Upper lobe of left lung (tissue), 6 donors: ENCODE data around the gene LRP11. TPM values are rescaled to one million over a fixed set of nuclear protein-coding genes. Genes with fewer than 3 reads are reported as not detected.

Source experiments
- ATAC-seq, 2 donors: fragments of 200-7000 bp; cut with Tn5 transposase; one replicate each; pipeline ENCODE4 v1.9.1; 2022; ENCODE audit warnings: mild to moderate bottlenecking in 2 of 2, moderate library complexity in 2 of 2; ENCODE audit not compliant: low FRiP score in 2 of 2
- DNase-seq, 2 donors: peaks; one replicate each; pipeline ENCODE4 v3.0.0-alpha.2; 2019 to 2020
- H3K27ac ChIP-seq, 4 donors: fragments of 200-600 bp; sonication (generic); one replicate each; pipeline ENCODE4 v1.5.1; 2016 to 2019
- H3K27me3 ChIP-seq, 4 donors: fragments of 200-600 bp; sonication (generic); one replicate each; pipeline ENCODE4 v1.5.1; 2017 to 2019
- H3K36me3 ChIP-seq, 4 donors: fragments of 200-600 bp; sonication (generic); one replicate each; pipeline ENCODE4 v1.5.1; 2016 to 2019
- H3K4me1 ChIP-seq, 4 donors: fragments of 200-600 bp; sonication (generic); one replicate each; pipeline ENCODE4 v1.5.1; 2018 to 2019
- H3K4me3 ChIP-seq, 4 donors: fragments of 200-600 bp; sonication (generic); one replicate each; pipeline ENCODE4 v1.5.1; 2017 to 2019; ENCODE audit warnings: mild to moderate bottlenecking in 2 of 4, moderate library complexity in 1 of 4
- H3K9me3 ChIP-seq, 4 donors: fragments of 200-600 bp; sonication (generic); one replicate each; pipeline ENCODE4 v1.5.1; 2018 to 2019
- CTCF ChIP-seq, 6 experiments: fragments of 450-650 bp in 4 of 6; fragments of 200-600 bp in 2 of 6; sonication (generic) in 2 of 6; IDR thresholded peaks; one replicate each; pipeline ENCODE4 v1.5.1; 2016 to 2019; ENCODE audit warnings: antibody characterized with exemption in 6 of 6
- EP300 ChIP-seq, 4 donors: sonication (generic); formaldehyde crosslinking; IDR thresholded peaks; one replicate each; pipeline ENCODE4 v1.5.1; 2017; ENCODE audit warnings: antibody characterized with exemption in 4 of 4, control low read depth in 2 of 4
- POLR2A ChIP-seq, 4 donors: fragments of 450-650 bp; IDR thresholded peaks; one replicate each; pipeline ENCODE4 v1.5.1; 2016 to 2017; ENCODE audit warnings: antibody characterized with exemption in 4 of 4, mild to moderate bottlenecking in 2 of 4
- POLR2AphosphoS5 ChIP-seq, 2 donors: sonication (generic); formaldehyde crosslinking; IDR thresholded peaks; one replicate each; pipeline ENCODE4 v1.5.1; 2017; ENCODE audit warnings: antibody characterized with exemption in 2 of 2
- WGBS, 2 donors: methylation state at CpG; one replicate each; pipeline ENCODE4 v1.1.5; 2017 to 2018; 5-methylcytosine and 5-hydroxymethylcytosine counted together
- total RNA-seq, 6 donors: library from RNA; depleted of rRNA in 4 of 6; stranded (reverse); fragments of >200 nt in 4 of 6; gene quantifications; one replicate each; pipeline versions ENCODE4 v1.1.0 to v1.2.1, GENCODE V29; 2016 to 2021
- donor health status: DM: no; HTN: no; CAD: no; lungs with moderate emphysema.
- donor health status: DM: no; HTN: yes; CAD: no; lungs with severe emphysema.

The LRP11 gene
- total RNA-seq, 6 donors from 2014 or later, result 30.2 to 104 (median 39.9) TPM

- peak; percentile 75 to 91 for ATAC-seq
- peak in 1 of 2 donors; percentile 78 for DNase-seq
- Histone ChIP-seq H3K27me3 (no peaks in the 10 kb centered on the region), H3K9me3 (no peaks in the 10 kb centered on the region), H3K4me1 (peaks cover 0 to 5% (median 0%) of the 10 kb centered on the region in 4 donors), H3K4me3 (no peak overlapping the region), H3K36me3 (peaks cover 0 to 16% (median 0%) of the 10 kb centered on the region in 4 donors), H3K27ac (no peak overlapping the region)
- 44 to 58% methylated on average over 6 to 8 of the region's 8 CpGs for WGBS, 2 donors
- peak in 1 of 2 donors; percentile 48 for TF ChIP-seq POLR2AphosphoS5 (IDR thresholded peaks at IDR 0.05)
- TF ChIP-seq EP300 (IDR thresholded peaks at IDR 0.05), result no peak
- TF ChIP-seq POLR2A (IDR thresholded peaks at IDR 0.05), result no peak
- peak; percentile 36 to 72 (median 54) for TF ChIP-seq CTCF (IDR thresholded peaks at IDR 0.05)
Measured at GRCh38 chr6:149840345-149841075, 23.6 kb downstream of the LRP11 start.

- H3K36me3 ChIP-seq, result peaks cover 0 to 15% (median 0%) of the 10 kb centered on the region in 4 donors
- no peak overlapping the region for H3K27ac ChIP-seq
- no peaks in the 10 kb centered on the region for H3K4me1 ChIP-seq
- 47 to 56% methylated on average over 4 to 5 of the region's 5 CpGs for WGBS, 2 donors
- no peaks in the 10 kb centered on the region for H3K9me3 ChIP-seq
- ATAC-seq (peak in 1 of 2 donors; percentile 78), DNase-seq (peak in 1 of 2 donors; percentile 29)
- no peaks in the 10 kb centered on the region for H3K27me3 ChIP-seq
- no peak for TF ChIP-seq POLR2A (IDR thresholded peaks at IDR 0.05)
- no peak for TF ChIP-seq EP300 (IDR thresholded peaks at IDR 0.05)
- no peak for TF ChIP-seq POLR2AphosphoS5 (IDR thresholded peaks at IDR 0.05)
- TF ChIP-seq CTCF (IDR thresholded peaks at IDR 0.05), result peak; percentile 75 to 89 (median 86)
- no peak overlapping the region for H3K4me3 ChIP-seq
Measured at GRCh38 chr6:149834513-149835481, 29.4 kb downstream of the LRP11 start.

GRCh38 chr6:149833651-149834050, 30.5 kb downstream of the LRP11 start:
- Histone ChIP-seq H3K27me3 (no peaks in the 10 kb centered on the region), H3K4me3 (no peak overlapping the region), H3K36me3 (peaks cover 0 to 15% (median 0%) of the 10 kb centered on the region in 4 donors), H3K4me1 (no peaks in the 10 kb centered on the region), H3K27ac (no peak overlapping the region), H3K9me3 (no peaks in the 10 kb centered on the region)
- WGBS, 2 donors, result 85 to 91% methylated on average over 3 of the region's 3 CpGs
- ATAC-seq (no peak), DNase-seq (no peak)
- TF ChIP-seq POLR2AphosphoS5 (IDR thresholded peaks at IDR 0.05) (no peak), CTCF (IDR thresholded peaks at IDR 0.05) (no peak), POLR2A (IDR thresholded peaks at IDR 0.05) (no peak), EP300 (IDR thresholded peaks at IDR 0.05) (no peak)

- no peak for ATAC-seq
- Histone ChIP-seq H3K27ac (no peak overlapping the region), H3K36me3 (peaks cover 0 to 14% (median 0%) of the 10 kb centered on the region in 4 donors), H3K9me3 (no peaks in the 10 kb centered on the region), H3K27me3 (no peaks in the 10 kb centered on the region), H3K4me3 (no peak overlapping the region), H3K4me1 (no peaks in the 10 kb centered on the region)
- DNase-seq, result no peak
- 82 to 86% methylated on average over 4 to 6 of the region's 6 CpGs for WGBS, 2 donors
- TF ChIP-seq POLR2AphosphoS5 (IDR thresholded peaks at IDR 0.05), result no peak
- TF ChIP-seq EP300 (IDR thresholded peaks at IDR 0.05), result no peak
- no peak for TF ChIP-seq CTCF (IDR thresholded peaks at IDR 0.05)
- TF ChIP-seq POLR2A (IDR thresholded peaks at IDR 0.05), result no peak
Measured at GRCh38 chr6:149831308-149831820, 32.8 kb downstream of the LRP11 start.
